ENCODE data around the gene RASSF5. TPM values are rescaled to one million over a fixed set of nuclear protein-coding genes. Genes with fewer than 3 reads are reported as not detected.

Gene RASSF5
- total and polyA plus RNA-seq, 9 of the 15 experiments (the other 6 are each of a cell fraction or from before 2014, with no cell fraction given): 6.1 to 41.0 (median 25.2) TPM

DNA sequence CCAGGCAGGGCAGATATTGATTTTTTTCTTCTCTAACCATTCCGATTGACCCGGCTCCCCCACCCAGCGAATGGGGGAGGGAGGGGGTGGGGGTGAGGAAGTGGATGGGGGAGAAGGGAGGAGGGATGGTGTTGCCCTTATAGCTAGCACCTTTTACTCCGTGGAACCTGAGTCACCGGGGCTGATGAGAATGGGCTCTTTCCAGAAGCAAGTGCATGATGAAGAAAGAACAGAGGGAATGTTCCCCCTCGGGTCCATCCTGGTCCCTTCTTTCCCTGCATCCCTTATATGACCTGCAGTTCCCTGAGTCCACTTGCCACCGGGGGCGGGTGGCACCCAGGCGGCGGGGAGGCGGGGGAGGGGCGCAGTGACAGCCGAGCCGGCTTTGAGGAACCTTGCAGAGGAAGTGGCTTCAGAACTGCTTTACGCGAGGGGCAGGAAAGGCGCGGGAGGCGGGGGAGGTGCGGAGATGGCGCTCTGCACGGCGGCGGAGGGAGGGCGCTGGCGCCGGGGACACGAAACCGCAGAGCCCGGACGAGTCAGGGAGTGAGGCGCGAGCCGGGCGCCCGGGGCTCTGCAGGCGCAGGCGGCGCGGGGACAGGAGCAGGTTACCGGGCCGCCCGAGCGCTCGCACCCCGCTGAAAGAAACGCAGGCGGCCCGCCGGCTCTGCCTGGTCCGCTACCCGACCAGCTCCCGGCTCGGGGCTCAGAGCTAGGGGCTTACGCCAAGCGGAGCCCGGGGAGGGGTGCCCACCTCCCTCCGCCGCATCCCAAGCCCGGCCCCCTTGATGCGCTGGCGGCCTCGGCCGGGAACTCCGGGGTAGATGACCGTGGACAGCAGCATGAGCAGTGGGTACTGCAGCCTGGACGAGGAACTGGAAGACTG, 49.7 kb downstream of the RASSF5 start (continued):
- TF ChIP-seq, protein P1, sequence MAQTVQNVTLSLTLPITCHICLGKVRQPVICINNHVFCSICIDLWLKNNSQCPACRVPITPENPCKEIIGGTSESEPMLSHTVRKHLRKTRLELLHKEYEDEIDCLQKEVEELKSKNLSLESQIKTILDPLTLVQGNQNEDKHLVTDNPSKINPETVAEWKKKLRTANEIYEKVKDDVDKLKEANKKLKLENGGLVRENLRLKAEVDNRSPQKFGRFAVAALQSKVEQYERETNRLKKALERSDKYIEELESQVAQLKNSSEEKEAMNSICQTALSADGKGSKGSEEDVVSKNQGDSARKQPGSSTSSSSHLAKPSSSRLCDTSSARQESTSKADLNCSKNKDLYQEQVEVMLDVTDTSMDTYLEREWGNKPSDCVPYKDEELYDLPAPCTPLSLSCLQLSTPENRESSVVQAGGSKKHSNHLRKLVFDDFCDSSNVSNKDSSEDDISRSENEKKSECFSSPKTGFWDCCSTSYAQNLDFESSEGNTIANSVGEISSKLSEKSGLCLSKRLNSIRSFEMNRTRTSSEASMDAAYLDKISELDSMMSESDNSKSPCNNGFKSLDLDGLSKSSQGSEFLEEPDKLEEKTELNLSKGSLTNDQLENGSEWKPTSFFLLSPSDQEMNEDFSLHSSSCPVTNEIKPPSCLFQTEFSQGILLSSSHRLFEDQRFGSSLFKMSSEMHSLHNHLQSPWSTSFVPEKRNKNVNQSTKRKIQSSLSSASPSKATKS (CRISPR knock-in tag; IDR thresholded peaks at IDR 0.05): no peak
- TF ChIP-seq, protein P2, sequence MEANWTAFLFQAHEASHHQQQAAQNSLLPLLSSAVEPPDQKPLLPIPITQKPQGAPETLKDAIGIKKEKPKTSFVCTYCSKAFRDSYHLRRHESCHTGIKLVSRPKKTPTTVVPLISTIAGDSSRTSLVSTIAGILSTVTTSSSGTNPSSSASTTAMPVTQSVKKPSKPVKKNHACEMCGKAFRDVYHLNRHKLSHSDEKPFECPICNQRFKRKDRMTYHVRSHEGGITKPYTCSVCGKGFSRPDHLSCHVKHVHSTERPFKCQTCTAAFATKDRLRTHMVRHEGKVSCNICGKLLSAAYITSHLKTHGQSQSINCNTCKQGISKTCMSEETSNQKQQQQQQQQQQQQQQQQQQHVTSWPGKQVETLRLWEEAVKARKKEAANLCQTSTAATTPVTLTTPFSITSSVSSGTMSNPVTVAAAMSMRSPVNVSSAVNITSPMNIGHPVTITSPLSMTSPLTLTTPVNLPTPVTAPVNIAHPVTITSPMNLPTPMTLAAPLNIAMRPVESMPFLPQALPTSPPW (CRISPR knock-in tag; IDR thresholded peaks at IDR 0.05): peak; percentile 94
- peak; percentile 56; the same call in 1 of the 2 replicates for TF ChIP-seq MTA3 (IDR thresholded peaks at IDR 0.05; ENCODE audit: borderline replicate concordance)
- TF ChIP-seq U2AF1 (optimal IDR thresholded peaks at IDR 0.05; ENCODE audit: low read depth, low read length): peak; percentile 84
- peak; percentile 15; the same call in 1 of the 2 replicates for TF ChIP-seq TGIF2 (CRISPR knock-in tag; IDR thresholded peaks at IDR 0.05)
- TF ChIP-seq, protein P3, sequence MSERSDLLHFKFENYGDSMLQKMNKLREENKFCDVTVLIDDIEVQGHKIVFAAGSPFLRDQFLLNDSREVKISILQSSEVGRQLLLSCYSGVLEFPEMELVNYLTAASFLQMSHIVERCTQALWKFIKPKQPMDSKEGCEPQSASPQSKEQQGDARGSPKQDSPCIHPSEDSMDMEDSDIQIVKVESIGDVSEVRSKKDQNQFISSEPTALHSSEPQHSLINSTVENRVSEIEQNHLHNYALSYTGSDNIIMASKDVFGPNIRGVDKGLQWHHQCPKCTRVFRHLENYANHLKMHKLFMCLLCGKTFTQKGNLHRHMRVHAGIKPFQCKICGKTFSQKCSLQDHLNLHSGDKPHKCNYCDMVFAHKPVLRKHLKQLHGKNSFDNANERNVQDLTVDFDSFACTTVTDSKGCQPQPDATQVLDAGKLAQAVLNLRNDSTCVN (CRISPR knock-in tag; IDR thresholded peaks at IDR 0.05): no peak
- TF ChIP-seq TAF1 (IDR thresholded peaks at IDR 0.05; ENCODE audit: control insufficient read depth, extremely low read depth, insufficient read depth, low read length, severe bottlenecking): peak; percentile 76
- TF ChIP-seq ESRRA (IDR thresholded peaks at IDR 0.05; ENCODE audit: borderline replicate concordance, low read depth): peak; percentile 90; the same call in 1 of the 2 replicates
- no peak for TF ChIP-seq NCOA4 (IDR thresholded peaks at IDR 0.05; ENCODE audit: partially characterized antibody)
- no peak for TF ChIP-seq ADNP (tag; IDR thresholded peaks at IDR 0.05)
- TF ChIP-seq NBN (IDR thresholded peaks at IDR 0.05; ENCODE audit: low read depth): peak; percentile 54; the same call in 1 of the 2 replicates
- TF ChIP-seq ZNF408 (CRISPR knock-in tag; IDR thresholded peaks at IDR 0.05; ENCODE audit: low read depth): no peak
- peak; percentile 46; the same call in 1 of the 2 replicates for TF ChIP-seq POLR2AphosphoS5 (IDR thresholded peaks at IDR 0.05; ENCODE audit: control insufficient read depth, insufficient read depth, low read depth, low read length)
- TF ChIP-seq POLR2G (IDR thresholded peaks at IDR 0.05; ENCODE audit: low read depth, low read length): peak; percentile 93
- TF ChIP-seq ELF1 (tag; IDR thresholded peaks at IDR 0.05): no peak; the same call in 1 of the 2 replicates
- peak; percentile 17; the same call in 1 of the 2 replicates for TF ChIP-seq TOE1 (IDR thresholded peaks at IDR 0.05; ENCODE audit: borderline replicate concordance)
- TF ChIP-seq TOE1 (CRISPR knock-in tag; IDR thresholded peaks at IDR 0.05; ENCODE audit: borderline replicate concordance, low read depth): no peak
- TF ChIP-seq POLR2A (conservative IDR thresholded peaks at IDR 0.05): peak; percentile 70
- TF ChIP-seq SIX5 (IDR thresholded peaks at IDR 0.05; ENCODE audit: borderline replicate concordance in 1 of 2, insufficient read depth in 1 of 2, low read depth in 1 of 2, low read length in 2 of 2): no peak
- TF ChIP-seq LEF1 (IDR thresholded peaks at IDR 0.05): peak; percentile 60
- 0 out of 4 replicates have a peak, but pooled peaks of 1 of the 2 experiments have one; percentile 15 for TF ChIP-seq SRF (CRISPR knock-in tag; IDR thresholded peaks at IDR 0.05)
- TF ChIP-seq KLF1 (tag; IDR thresholded peaks at IDR 0.05): 0 out of 2 replicates have a peak, but pooled peaks have one; percentile 29

Data from K562 (cell line).